NCI-H226 (cell line): ENCODE measurements around the gene CDK9.
"Not testable (repeated sequence)": the region's sequence is repeated elsewhere in the genome, so short reads cannot be mapped to it uniquely, and the experiment has no call there.

Source experiments
- DNase-seq: peaks from one replicate; pipeline ENCODE4 v3.0.0-alpha.2; 2015

CDK9 gene

DNA sequence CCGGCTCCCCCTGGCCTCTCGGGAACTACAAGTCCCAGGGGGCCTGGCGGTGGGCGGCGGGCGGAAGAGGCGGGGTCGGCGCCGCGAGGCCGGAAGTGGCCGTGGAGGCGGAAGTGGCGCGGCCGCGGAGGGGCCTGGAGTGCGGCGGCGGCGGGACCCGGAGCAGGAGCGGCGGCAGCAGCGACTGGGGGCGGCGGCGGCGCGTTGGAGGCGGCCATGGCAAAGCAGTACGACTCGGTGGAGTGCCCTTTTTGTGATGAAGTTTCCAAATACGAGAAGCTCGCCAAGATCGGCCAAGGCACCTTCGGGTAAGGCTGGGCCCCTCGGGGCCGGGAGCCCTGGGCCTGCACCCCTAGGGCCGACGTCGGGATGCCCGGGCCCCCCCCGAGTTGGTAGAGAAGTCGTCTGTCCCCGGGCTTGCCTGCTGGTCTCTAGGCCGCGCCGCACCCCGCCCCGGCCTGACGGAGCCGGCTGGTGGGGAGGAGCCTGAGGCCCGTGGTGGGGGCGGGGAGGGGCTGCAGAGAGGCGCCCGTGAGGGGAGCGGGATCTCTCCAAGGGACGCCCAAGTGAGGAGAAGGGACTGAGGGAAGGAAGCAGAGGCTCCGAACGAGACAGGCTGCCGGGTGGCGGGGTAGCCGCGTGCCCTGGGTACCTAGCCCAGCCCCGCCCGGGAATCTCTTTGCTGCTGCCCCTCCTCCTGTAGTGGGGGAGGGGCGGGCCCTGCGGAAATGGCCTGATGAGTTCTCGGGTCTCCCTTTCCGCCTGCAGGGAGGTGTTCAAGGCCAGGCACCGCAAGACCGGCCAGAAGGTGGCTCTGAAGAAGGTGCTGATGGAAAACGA, at the start of gene CDK9:
CDK9 (plus strand) TSS at position 102 of the 840 bp plus-strand sequence; CDS start at position 217, 115 bp downstream.
- DNase-seq, result peak; percentile 81

GRCh38 chr9:127738666-127739065, 47.2 kb upstream of the CDK9 start:
- no peak for DNase-seq

GRCh38 chr9:127739614-127740330, 46.1 kb upstream of the CDK9 start:
- no peak for DNase-seq

DNA sequence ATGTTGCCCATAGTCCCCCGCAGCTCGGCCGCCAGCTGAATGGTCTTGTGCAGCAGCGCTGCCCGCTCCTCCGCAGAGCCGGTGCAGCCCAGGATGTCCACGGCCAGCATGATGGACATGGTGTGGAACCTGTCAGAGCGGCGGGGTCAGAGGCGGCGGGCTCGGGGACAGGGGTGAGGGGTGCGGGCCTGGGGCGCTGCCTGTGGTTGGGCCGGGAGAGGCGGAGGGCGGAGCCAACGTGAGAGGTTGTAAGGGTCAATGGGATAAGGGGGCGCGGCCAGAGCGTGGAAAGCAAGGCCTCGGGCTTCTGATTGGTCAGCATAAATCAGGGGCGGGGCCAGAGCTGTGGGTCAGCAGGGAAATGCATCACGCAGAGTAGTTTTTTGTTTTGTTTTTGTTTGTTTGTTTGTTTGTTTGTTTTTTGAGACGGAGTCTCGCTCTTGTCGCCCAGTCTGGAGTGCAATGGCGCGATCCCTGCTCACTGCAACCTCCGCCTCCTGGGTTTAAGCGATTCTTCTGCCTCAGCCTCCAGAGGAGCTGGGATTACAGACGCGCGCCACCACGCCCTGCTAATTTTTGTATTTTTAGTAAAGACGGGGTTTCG, 43.9 kb upstream of the CDK9 start:
- no peak for DNase-seq

DNA sequence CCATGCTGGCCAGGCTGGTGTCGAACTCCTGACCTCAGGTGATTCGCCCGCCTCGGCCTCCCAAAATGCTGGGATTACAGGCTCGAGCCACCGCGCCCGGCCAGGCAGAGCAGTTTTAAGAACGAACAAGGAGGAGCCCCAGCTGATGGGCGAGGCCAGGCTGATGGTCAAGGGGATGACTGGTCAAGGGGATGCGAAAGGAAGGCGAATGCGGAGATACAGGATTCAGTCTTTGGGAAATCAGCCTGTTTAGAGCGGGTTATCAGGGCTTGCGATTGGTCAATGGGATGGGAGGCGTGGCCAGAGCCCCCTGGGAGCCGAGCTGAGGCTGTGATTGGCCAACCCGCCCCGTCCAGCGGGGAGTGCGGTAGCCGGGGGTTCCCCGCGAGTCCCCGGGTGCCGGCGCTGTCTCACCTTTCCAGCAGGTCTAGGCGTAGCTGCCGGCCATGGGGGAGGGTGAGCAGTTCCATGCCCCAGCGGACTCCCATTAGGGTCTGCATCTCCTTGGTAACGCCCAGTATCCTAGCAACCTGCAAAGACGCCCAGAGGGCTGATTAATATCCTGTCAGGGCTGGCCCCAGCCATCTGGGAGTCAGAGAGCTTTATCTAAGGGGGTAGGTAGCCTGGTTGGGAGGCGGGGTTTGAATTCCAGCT, 43.3 kb upstream of the CDK9 start:
- DNase-seq, result peak; percentile 95

DNA sequence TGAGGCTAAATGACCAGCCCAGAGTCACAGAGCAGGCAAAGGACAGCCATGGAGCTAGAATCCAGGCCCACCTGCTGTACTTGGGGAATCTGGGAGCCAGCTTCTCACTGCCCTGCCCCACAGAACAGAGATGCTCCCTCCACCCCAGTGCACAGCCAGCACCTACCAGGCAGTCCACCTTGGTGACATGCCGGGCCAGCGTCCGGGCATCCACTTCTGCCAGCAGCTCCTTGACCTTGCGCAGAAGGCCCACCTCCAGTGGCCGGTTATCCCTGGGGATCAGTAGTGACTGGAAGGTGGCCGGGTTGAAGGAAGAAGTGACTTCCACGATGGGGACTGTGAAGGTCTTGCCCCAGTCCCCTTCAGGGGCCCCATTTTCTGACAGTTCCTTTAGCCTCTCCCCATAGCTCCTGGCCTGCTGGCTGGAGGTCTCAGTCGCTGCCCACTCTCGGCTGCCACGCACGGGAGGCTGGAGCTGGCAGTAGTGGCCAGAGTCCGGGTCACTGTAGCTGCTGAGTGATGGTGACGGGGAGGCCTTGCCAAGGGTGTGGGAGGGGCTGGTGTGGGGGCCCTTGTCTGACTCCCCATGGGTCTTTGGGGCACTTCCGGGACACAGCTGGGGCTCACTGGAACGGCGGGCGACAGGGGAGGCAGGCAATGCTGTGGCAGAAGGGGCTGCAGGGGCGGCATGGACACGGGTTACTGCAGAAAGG, 41.3 kb upstream of the CDK9 start:
- DNase-seq, result no peak

DNA sequence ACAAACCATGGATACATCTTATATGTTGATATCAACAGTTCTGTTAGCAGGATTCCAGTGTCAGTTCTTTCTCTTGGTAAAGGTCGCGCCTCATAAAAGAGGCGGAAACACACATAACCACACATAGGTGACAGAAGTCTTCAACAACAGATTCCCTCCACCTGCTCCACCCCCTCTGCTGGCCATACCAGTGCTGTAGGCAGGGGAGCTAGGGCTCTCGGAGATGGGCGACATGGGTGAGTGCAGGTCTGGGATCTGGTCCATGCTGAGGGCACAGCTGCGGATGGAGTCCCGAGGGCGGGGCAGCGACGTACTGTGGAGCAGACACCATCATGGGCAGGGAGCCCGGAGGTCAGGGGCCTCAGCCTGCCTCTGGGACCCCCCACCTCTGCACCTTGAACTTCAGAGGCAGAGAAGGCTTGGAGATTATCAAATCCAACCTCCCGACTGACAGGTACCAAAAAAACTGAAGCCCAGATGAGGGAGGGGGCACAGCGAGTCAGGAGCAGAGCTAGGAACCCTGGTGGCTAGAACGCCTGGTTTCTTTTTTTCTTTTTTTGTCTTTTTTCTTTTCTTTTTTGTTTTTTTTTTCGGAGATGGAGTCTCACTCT, 38.8 kb upstream of the CDK9 start:
- no peak for DNase-seq

DNA sequence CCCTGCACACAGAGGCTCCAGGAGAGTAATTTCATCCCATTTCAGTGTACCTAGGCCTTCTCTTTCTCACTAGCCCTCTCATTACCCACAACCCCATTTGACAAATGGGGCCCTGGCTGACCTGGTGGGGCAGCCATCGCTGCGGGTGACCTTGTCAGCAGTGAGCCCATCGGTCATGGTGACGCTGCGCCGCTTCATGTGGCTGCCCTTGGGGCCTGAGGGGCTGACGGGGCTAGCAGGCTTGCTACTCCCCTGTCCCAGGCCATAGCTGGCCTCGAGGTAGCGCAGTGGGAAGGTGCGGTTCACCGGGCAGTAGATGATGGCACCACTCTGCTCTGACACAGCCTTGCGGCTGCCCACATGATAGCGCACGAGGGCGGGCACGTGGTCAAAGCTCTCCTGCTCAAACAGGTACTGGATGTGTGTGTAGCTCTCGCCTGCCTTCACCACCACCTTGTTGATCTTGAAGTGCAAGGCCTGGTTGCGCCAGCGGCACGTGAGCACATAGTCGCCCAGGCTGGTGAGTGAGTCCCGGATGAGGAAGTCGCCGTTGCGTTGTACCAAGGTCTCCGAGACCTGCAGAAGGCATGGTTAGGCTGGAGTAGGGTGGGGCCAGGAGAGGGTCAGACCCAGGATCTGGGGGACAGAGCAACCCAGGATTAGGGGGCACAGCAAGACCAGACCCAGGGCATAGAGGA, 36.6 kb upstream of the CDK9 start:
- DNase-seq, result no peak

DNA sequence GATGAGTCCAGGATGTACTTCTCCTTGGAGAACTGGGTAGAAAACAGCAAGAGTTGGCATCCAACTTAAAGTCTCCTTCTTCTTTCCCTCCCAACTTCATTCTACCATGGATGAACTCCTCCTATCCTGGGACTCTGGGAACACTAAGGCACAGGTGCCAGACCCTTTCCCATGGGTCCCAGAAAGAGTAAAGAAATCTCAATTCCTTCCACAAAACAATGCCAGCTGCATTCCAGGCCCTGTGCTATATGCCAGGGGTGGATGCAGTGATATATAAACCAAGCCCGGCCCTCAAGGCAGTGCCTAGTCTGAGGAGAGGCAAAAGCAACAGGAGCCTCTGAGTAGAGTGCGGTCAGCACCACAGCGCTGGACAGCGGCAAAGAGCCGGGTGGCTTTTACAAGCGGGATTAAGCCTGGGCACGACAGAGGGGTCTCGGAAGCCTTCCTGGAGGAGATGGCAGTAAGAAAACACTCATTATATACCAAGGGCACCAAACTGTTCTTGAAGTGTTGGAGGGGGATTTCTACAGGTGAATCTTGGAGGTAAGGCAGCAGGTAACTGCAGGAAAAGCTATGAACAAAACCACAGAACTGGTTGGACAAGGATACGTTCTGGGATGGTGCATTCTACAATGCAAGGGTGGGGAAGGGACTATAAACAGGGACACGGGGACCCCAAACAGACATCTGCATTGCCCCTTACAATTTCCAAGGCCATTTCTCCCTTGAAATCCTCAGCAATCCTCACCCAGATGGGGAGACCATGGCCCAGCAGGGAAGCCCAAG, 34.4 kb upstream of the CDK9 start:
- peak; percentile 22 for DNase-seq

DNA sequence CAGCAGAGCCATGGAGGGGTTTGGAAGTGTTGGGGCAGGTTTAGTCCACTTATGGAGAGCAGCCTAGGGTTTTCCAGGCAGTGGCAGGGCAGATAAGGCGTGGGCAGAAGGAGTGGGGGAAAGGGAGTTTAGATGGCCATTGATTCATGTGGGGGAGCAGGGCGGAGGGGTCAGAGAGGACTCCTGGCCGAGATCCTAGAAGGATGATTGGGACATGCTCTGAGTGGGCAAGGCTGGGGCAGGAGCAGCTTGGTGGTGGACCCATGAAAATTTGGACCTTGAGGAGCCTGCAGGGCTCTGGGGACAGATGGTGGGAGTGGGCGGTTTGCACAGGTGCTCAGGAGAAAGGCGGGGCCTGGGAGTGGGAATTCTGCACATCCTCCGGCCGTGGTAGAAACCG, 32.7 kb upstream of the CDK9 start:
- DNase-seq, result no peak

- no peak for DNase-seq
Observed at GRCh38 chr9:127753622-127754021, 32.2 kb upstream of the CDK9 start.

- peak; percentile 64 for DNase-seq
Observed at GRCh38 chr9:127754099-127755060, 31.5 kb upstream of the CDK9 start.

GRCh38 chr9:127755061-127756060, 30.5 kb upstream of the CDK9 start:
- peak; percentile 31 for DNase-seq

- DNase-seq, result no peak
Observed at GRCh38 chr9:127756233-127756632, 29.6 kb upstream of the CDK9 start.

GRCh38 chr9:127756776-127757175, 29.1 kb upstream of the CDK9 start:
- not testable (repeated sequence) for DNase-seq

DNA sequence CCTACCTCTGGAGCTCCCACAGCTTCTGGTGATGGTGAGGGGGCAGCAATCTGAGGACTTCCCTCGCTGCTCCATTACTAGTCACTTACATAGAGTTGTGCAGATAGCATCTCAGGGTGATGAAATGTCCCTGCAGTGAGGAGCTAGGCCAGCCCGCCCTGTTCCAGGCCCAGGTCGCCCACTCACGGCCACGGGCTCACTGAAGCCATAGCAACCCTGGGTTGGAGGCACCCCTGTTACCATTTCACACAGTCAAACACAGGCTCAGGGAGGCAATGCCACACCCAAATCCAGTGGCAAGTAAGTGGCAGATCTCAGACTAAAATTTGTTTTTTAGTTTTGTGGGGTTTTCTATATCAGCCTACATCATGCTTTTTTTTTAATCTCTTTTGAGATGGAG, 27.0 kb upstream of the CDK9 start:
- DNase-seq, result no peak

DNA sequence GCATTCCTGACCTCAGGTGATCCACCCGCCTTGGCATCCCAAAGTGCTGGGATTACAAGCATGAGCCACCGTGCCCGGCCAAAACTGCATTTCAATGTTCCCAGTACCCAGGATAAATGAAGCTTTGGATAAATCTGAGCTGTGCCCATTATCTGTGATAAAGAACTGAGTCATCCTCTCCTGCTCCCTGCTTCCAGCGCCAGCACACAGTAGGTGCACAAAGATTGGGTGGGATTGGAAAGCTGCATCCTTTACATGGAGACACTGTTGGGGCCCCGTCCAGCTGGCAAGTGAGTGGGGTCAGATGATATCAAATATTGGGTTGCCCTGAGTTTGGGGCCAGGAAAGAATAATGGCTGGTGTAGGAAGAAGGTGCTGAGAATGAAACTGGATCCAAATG, 24.8 kb upstream of the CDK9 start:
- DNase-seq, result no peak

- DNase-seq, result no peak
Observed at GRCh38 chr9:127761491-127761956, 24.3 kb upstream of the CDK9 start.
